Right lobe of liver (tissue), 4 donors: Measurements from ENCODE around the gene ZNF3.

Experiments used
- POLR2A ChIP-seq: fragments of 450-650 bp; IDR thresholded peaks from one replicate; pipeline ENCODE4 v1.6.1; 2017; ENCODE audit warnings: antibody characterized with exemption, mild to moderate bottlenecking
- TF ChIP-seq, protein P1 (sequence below), 4 donors: fragments of 200-600 bp in 3 of 4; fragments of 450-650 bp in 1 of 4; IDR thresholded peaks; one replicate each; pipeline versions ENCODE4 v1.5.1 to v1.8.0; 2016 to 2022; ENCODE audit warnings: antibody characterized with exemption in 4 of 4, mild to moderate bottlenecking in 2 of 4
- donor health status: DM: no; HTN: no; CAD: no.
- donor health status: DM: no; HTN: no; CAD: no.
- donor health status: DM: no; HTN: yes; CAD: no.

DNA sequence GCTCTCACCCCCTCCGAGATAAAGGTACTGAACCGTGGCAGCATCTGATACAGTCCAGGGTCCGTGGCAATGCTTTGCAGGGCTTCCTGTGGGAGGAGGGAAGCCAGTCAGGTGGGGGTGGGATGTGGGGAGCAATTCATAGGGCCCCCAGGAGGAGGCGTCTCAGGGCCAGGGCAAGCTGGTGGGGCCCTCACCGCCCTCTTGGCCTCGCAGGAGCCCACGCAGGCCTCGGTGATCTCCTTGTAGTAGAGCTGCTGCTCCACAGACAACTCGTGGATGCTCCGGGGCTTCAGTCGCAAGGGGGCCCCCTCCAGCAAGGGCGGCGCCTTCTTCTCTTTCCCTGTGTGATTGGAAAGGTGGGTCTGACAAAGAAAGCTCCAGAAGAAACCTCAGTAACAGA is 30.4 kb upstream of the ZNF3 start:
- TF ChIP-seq POLR2A = no peak
- TF ChIP-seq, protein P1, sequence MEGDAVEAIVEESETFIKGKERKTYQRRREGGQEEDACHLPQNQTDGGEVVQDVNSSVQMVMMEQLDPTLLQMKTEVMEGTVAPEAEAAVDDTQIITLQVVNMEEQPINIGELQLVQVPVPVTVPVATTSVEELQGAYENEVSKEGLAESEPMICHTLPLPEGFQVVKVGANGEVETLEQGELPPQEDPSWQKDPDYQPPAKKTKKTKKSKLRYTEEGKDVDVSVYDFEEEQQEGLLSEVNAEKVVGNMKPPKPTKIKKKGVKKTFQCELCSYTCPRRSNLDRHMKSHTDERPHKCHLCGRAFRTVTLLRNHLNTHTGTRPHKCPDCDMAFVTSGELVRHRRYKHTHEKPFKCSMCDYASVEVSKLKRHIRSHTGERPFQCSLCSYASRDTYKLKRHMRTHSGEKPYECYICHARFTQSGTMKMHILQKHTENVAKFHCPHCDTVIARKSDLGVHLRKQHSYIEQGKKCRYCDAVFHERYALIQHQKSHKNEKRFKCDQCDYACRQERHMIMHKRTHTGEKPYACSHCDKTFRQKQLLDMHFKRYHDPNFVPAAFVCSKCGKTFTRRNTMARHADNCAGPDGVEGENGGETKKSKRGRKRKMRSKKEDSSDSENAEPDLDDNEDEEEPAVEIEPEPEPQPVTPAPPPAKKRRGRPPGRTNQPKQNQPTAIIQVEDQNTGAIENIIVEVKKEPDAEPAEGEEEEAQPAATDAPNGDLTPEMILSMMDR (IDR thresholded peaks at IDR 0.05) = no peak
